ENCODE data around the gene DNMT1.

- TF ChIP-seq CTCF (IDR thresholded peaks at IDR 0.05) (peak in 1 of 3 donors; percentile 16), POLR2AphosphoS5 (IDR thresholded peaks at IDR 0.05) (no peak), POLR2A (IDR thresholded peaks at IDR 0.05) (no peak)
Observed at GRCh38 chr19:10219678-10220077, 24.9 kb upstream of the DNMT1 start.

Data from breast epithelium (tissue), 3 donors.